ENCODE results near the gene RAP2C. TPM values are rescaled to one million over a fixed set of nuclear protein-coding genes. Genes with fewer than 3 reads are reported as not detected.

The RAP2C gene
- total RNA-seq, 4 donors from 2014 or later, result 9.4 to 13.8 (median 13.6) TPM

DNA sequence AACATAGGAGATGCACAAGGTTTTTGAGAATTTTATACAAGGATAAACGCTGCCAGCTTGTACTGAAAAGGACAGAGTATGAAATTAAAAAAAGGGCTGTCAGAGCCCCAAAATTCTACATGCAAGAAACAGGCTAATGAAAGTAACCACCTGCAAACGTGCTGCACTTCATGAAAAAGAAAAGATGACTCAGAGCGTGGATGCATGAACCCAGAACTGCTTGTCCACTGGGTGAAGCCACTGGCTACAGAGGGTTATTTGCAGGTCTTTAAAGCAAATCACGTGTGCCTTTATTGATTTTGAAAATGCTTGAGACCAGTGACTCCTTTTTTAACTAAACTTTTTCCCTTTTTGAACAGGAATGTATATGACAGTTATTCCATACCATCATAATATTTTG is 66.1 kb downstream of the RAP2C start:
- TF ChIP-seq POLR2A (IDR thresholded peaks at IDR 0.05), result no peak
- TF ChIP-seq, protein P1, sequence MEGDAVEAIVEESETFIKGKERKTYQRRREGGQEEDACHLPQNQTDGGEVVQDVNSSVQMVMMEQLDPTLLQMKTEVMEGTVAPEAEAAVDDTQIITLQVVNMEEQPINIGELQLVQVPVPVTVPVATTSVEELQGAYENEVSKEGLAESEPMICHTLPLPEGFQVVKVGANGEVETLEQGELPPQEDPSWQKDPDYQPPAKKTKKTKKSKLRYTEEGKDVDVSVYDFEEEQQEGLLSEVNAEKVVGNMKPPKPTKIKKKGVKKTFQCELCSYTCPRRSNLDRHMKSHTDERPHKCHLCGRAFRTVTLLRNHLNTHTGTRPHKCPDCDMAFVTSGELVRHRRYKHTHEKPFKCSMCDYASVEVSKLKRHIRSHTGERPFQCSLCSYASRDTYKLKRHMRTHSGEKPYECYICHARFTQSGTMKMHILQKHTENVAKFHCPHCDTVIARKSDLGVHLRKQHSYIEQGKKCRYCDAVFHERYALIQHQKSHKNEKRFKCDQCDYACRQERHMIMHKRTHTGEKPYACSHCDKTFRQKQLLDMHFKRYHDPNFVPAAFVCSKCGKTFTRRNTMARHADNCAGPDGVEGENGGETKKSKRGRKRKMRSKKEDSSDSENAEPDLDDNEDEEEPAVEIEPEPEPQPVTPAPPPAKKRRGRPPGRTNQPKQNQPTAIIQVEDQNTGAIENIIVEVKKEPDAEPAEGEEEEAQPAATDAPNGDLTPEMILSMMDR (IDR thresholded peaks at IDR 0.05 in 4 of 5, conservative IDR thresholded peaks at IDR 0.05 in 1 of 5), result no peak
- no peak for ATAC-seq
- Histone ChIP-seq H3K9me3 (no peaks in the 10 kb centered on the region), H3K27me3 (no peaks in the 10 kb centered on the region), H3K27ac (no peak overlapping the region), H3K36me3 (no peaks in the 10 kb centered on the region), H3K4me3 (no peak overlapping the region), H3K4me1 (no peaks in the 10 kb centered on the region)
- intact Hi-C loops (cut with DNase I; ENCODE audit: low total_unique reads), result no loop called here
- in situ Hi-C loops (cut with MboI; ENCODE audit: low sequenced_read_pairs in 4 of 4), result no loop called here
- DNase-seq, result no peak

Other genes starting within 250 kb of the RAP2C start
- 1 to 10 TPM in 2 of 4 donors, under 1 TPM in 2; 0.58 to 3.1 (median 0.86) TPM for gene STK26, start 196.1 kb downstream of the RAP2C start, total RNA-seq
- gene FRMD7, start 91.4 kb downstream of the RAP2C start, total RNA-seq, result not detected